ENCODE results near the gene ZDHHC14.

The ZDHHC14 gene

DNA sequence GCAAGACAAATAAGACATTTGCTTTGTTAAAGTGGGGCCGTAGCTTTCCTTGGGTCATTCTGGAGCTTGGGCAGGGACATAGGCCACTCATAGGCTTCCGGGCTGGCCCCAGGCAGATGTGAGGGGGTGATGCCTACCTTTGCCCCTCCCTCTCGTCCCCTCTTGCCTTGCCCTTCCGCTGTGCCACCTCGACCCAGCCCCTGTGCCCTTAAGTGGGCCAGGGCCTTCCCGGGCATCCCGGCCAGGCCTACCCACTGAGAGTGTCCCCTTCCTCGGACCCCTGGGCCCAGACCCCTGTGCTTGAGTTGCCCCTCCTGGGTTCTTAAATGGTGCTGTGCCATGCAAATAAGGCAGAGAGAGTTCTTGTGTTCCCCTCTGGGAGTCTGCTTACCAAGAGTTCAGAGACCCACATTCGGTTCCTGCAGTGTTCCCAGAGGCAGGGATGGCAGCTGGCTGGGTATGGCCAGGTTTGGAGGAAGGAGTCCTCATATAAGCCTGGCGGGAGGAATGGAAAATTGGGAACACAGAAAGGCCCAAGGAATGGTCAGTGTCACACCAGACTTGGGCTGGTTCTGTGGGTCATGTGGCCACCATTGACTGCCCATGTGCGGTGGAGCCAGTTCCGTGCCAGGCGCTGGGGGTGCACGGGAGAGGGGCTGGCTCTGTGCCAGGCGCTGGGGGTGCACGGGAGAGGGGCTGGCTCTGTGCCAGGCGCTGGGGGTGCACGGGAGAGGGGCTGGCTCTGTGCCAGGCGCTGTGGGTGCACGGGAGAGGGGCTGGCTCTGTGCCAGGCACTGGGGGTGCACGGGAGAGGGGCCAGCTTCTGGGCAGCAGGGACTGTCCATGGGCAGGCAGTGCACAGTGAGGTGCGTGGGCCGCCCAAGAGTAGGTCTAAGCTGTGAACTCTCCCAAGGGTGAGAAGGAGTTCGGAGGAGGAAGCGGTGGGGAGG is 268.6 kb downstream of the ZDHHC14 start:
- TF ChIP-seq, protein P1, sequence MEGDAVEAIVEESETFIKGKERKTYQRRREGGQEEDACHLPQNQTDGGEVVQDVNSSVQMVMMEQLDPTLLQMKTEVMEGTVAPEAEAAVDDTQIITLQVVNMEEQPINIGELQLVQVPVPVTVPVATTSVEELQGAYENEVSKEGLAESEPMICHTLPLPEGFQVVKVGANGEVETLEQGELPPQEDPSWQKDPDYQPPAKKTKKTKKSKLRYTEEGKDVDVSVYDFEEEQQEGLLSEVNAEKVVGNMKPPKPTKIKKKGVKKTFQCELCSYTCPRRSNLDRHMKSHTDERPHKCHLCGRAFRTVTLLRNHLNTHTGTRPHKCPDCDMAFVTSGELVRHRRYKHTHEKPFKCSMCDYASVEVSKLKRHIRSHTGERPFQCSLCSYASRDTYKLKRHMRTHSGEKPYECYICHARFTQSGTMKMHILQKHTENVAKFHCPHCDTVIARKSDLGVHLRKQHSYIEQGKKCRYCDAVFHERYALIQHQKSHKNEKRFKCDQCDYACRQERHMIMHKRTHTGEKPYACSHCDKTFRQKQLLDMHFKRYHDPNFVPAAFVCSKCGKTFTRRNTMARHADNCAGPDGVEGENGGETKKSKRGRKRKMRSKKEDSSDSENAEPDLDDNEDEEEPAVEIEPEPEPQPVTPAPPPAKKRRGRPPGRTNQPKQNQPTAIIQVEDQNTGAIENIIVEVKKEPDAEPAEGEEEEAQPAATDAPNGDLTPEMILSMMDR (IDR thresholded peaks at IDR 0.05; ENCODE audit: low read depth, low read length): no peak
- DNase-seq (ENCODE audit: low read depth in 2 of 2): no peak
- H3K4me3 ChIP-seq (replicated peaks in 1 of 2; ENCODE audit: low read depth in 2 of 2, low read length in 2 of 2): no peak overlapping the region

DNA sequence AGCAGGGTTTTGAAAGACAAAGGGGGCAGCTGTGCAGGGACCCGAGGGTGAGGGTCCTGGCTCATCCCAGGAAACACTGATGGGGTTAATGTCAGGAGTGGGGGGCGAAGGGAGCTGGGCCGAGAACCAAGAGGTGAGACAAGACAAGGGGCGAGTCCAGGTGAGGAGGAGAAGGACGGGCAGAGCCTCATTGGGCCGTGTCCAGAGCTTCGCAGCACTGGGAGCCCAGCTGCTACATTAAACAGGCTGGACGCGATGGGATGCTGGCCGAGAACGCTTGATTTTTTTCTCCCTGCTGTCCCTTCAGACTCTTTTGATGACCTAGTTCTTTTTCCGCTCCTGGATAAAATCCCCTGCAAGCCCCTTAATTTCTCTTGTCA is 269.3 kb downstream of the ZDHHC14 start:
- TF ChIP-seq, protein P1 (IDR thresholded peaks at IDR 0.05; ENCODE audit: low read depth, low read length): no peak
- no peak overlapping the region for H3K4me3 ChIP-seq (replicated peaks in 1 of 2; ENCODE audit: low read depth in 2 of 2, low read length in 2 of 2)
- no peak for DNase-seq (ENCODE audit: low read depth in 2 of 2)

DNA sequence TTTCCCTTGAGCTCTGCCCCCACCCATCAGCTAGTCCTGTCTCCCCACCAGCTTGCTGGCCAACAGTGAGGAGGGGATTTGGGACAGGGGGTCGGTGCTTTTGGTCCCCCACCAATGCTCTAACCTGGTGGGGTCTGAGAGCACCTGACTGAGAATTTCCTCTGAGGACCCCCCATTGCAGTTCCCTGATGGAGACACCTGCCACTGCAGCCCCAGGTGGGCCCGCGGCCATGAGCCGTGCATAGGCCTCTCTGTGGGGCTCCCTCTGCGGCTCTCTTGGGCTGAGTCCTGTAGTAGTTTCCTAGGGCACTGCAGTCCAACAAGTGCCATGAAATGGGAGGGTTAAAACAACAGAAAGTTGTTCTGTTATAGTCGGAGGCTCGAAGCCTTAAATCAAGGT is 269.8 kb downstream of the ZDHHC14 start:
- H3K4me3 ChIP-seq (replicated peaks in 1 of 2; ENCODE audit: low read depth in 2 of 2, low read length in 2 of 2): no peak overlapping the region
- TF ChIP-seq, protein P1 (IDR thresholded peaks at IDR 0.05; ENCODE audit: low read depth, low read length): no peak
- no peak for DNase-seq (ENCODE audit: low read depth in 2 of 2)

DNA sequence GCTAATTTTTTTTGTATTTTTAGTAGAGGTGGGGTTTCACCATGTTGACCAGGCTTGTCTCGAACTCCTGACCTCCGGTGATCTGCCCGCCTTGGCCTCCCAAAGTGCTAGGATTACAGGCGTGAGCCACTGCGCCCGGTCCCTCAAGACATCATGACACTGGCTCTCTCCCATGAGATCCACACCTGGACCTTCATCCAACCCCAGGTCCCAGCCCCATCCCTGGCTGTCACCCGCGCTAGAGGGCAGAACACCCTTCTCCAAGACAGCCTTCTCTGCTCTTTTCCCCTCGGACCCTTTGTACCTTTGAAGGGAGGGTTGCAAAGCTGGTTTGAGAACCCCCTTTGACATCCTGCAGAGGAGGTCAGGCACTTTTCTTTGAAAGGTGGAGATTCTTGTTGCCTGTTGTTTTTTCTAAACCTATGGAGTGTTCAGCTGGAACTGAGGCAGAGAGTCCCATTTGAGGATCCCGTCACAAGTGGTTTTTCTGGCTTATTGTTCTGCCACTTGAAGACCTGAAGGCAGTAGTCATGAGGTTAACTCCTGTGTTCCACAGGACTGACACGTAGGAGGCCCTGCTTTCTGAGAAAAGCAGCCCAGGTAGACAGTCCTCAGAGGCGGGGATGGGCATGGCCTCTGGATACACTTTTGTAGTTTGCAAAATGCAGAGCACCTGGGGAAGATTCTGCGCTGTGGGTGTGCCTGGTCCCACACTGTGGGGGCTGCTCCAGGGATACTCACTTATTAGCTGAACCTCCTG is 270.9 kb downstream of the ZDHHC14 start:
- TF ChIP-seq, protein P1 (IDR thresholded peaks at IDR 0.05; ENCODE audit: low read depth, low read length): no peak
- no peak for DNase-seq (ENCODE audit: low read depth in 2 of 2)
- no peak overlapping the region for H3K4me3 ChIP-seq (replicated peaks in 1 of 2; ENCODE audit: low read depth in 2 of 2, low read length in 2 of 2)

DNA sequence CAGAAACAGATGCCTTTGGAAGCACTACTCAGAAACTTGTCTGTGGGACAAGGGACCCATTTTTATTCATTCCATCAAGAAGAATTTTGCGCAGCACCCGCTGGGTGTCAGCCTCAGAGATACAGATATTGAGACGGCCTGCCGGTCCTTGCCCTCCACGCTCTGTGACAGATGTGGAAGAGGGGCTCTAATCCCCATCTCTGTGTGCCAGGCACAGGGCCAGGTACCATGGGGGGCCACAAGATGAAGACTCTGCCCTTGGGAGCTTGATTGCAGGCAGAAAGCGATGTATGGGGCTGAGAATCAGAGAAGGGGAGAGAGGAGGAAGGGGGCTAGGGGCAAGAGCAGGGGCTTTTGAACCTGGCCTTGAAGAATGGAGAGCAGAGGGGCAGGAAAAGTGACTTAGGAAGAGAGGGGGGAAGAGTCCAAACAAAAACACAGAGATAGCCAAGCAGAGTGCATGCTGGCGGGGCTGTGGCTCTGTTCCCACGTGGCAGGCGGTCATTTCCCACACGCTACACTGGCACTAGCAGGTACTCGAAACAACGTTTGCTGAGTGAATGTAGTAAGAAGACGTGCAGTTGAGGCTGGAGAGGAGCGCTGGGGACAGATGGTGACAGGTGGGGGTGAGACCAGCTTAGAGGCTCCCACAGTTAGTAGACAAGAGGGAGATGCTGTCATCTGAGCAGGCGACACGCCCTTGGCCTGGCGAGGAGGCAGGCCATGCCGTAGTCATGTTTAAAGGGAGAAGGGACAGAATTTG is 271.8 kb downstream of the ZDHHC14 start:
- no peak for DNase-seq (ENCODE audit: low read depth in 2 of 2)
- TF ChIP-seq, protein P1 (IDR thresholded peaks at IDR 0.05; ENCODE audit: low read depth, low read length): no peak
- H3K4me3 ChIP-seq (replicated peaks in 1 of 2; ENCODE audit: low read depth in 2 of 2, low read length in 2 of 2): no peak overlapping the region

DNA sequence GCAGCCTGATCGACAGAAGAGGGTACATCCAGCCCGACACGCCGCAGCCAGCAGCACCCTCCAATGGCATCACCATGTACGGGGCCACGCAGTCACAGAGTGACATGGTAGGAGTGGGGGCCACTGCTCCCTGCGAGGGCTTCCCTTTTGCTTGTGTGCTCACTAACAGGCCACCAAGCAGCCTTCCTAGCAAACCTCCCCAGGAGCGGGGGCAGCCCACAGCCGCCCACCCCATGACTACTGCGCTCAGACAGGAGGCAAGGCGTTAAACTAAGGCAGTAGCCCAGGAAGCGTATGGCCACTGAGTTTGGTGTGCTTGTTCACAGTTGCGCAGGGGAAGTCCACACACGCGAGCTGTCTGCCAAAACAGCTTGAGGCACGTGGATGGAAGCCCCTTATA is 272.5 kb downstream of the ZDHHC14 start:
- no peak overlapping the region for H3K4me3 ChIP-seq (replicated peaks in 1 of 2; ENCODE audit: low read depth in 2 of 2, low read length in 2 of 2)
- TF ChIP-seq, protein P1 (IDR thresholded peaks at IDR 0.05; ENCODE audit: low read depth, low read length): no peak
- no peak for DNase-seq (ENCODE audit: low read depth in 2 of 2)

All from cardiac fibroblast (primary cell).